OCI-LY1 (cell line): ENCODE data around the gene MAST3.

Source experiments
- EZH2 ChIP-seq: fragments of 200-600 bp; sonication (generic), shearing (Covaris generic); IDR thresholded peaks from 2 replicates; pipeline ENCODE4 v1.8.0; 2017; ENCODE audit warnings: borderline replicate concordance, mixed run types, mild to moderate bottlenecking, antibody characterized with exemption, low read length, moderate library complexity, mixed read lengths
- TF ChIP-seq, protein P1 (sequence below): fragments of 200-600 bp; sonication (generic), shearing (Covaris generic); IDR thresholded peaks from 2 replicates; pipeline ENCODE4 v1.5.1; 2017; ENCODE audit warnings: mild to moderate bottlenecking, antibody characterized with exemption, low read length, moderate library complexity, mixed read lengths

DNA sequence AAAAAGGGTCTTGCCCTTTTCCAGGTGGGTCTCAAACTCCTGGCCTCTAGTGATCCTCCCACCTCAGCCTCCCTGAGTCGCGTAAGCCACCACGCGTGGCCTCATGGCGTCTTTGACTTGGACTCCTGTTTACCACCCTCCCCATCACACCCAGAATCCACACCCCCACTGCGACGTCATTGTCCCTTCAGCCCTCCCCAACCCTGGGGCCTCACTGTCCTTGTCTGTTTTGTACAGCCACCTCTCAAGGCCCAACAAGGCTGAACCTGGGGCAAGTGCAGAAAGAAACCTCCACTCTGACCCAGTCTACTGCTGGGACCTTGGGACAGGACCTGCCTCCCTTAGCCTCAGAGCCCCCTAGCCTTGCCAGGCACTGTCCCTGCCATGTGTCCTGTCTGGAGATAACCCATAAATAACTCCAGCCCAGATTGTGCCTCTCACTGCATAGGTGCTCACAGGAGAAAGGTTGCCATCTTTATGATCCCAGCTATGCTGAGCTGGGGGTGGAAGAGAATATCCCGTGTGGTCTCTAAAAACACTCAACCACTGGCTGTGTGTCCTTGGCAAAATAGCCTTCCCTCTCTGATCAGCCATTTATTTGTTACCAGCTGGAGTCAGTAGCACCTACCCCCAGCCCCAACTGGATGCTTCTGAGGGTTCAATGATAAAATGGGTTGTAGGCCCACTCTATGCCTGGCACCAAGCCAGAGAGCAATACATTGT lies 74.2 kb downstream of the MAST3 start:
- TF ChIP-seq, protein P1, sequence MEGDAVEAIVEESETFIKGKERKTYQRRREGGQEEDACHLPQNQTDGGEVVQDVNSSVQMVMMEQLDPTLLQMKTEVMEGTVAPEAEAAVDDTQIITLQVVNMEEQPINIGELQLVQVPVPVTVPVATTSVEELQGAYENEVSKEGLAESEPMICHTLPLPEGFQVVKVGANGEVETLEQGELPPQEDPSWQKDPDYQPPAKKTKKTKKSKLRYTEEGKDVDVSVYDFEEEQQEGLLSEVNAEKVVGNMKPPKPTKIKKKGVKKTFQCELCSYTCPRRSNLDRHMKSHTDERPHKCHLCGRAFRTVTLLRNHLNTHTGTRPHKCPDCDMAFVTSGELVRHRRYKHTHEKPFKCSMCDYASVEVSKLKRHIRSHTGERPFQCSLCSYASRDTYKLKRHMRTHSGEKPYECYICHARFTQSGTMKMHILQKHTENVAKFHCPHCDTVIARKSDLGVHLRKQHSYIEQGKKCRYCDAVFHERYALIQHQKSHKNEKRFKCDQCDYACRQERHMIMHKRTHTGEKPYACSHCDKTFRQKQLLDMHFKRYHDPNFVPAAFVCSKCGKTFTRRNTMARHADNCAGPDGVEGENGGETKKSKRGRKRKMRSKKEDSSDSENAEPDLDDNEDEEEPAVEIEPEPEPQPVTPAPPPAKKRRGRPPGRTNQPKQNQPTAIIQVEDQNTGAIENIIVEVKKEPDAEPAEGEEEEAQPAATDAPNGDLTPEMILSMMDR: no peak
- TF ChIP-seq EZH2: no peak
